ENCODE data around the gene ZGLP1. TPM values are rescaled to one million over a fixed set of nuclear protein-coding genes. Genes with fewer than 3 reads are reported as not detected.

Gene ZGLP1
- total and polyA plus RNA-seq, 2 of the 13 experiments (the other 11 are each of a cell fraction or from before 2014, with no cell fraction given) = 2.4 to 3.0 TPM

DNA sequence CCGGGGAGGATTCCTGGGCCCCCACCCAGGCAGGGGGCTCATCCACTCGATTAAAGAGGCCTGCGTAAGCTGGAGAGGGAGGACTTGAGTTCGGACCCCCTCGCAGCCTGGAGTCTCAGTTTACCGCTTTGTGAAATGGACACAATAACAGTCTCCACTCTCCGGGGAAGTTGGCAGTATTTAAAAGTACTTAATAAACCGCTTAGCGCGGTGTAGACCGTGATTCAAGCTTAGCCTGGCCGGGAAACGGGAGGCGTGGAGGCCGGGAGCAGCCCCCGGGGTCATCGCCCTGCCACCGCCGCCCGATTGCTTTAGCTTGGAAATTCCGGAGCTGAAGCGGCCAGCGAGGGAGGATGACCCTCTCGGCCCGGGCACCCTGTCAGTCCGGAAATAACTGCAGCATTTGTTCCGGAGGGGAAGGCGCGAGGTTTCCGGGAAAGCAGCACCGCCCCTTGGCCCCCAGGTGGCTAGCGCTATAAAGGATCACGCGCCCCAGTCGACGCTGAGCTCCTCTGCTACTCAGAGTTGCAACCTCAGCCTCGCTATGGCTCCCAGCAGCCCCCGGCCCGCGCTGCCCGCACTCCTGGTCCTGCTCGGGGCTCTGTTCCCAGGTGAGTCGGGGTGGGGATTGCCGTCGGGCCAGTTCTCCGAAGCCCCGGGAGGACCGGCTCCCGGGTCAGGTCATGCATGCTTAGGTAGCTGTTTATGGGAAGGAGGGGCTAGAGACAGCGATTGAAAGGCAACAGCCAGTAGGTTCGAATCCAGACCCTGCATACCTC, 38.8 kb downstream of the ZGLP1 start, which contains the start of gene ICAM1 (continued):
- TF ChIP-seq, protein P1, sequence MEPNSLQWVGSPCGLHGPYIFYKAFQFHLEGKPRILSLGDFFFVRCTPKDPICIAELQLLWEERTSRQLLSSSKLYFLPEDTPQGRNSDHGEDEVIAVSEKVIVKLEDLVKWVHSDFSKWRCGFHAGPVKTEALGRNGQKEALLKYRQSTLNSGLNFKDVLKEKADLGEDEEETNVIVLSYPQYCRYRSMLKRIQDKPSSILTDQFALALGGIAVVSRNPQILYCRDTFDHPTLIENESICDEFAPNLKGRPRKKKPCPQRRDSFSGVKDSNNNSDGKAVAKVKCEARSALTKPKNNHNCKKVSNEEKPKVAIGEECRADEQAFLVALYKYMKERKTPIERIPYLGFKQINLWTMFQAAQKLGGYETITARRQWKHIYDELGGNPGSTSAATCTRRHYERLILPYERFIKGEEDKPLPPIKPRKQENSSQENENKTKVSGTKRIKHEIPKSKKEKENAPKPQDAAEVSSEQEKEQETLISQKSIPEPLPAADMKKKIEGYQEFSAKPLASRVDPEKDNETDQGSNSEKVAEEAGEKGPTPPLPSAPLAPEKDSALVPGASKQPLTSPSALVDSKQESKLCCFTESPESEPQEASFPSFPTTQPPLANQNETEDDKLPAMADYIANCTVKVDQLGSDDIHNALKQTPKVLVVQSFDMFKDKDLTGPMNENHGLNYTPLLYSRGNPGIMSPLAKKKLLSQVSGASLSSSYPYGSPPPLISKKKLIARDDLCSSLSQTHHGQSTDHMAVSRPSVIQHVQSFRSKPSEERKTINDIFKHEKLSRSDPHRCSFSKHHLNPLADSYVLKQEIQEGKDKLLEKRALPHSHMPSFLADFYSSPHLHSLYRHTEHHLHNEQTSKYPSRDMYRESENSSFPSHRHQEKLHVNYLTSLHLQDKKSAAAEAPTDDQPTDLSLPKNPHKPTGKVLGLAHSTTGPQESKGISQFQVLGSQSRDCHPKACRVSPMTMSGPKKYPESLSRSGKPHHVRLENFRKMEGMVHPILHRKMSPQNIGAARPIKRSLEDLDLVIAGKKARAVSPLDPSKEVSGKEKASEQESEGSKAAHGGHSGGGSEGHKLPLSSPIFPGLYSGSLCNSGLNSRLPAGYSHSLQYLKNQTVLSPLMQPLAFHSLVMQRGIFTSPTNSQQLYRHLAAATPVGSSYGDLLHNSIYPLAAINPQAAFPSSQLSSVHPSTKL (CRISPR knock-in tag; IDR thresholded peaks at IDR 0.05) = peak; percentile 88
- TF ChIP-seq RBM39 (IDR thresholded peaks at IDR 0.05; ENCODE audit: low read depth, low read length, poor library complexity, severe bottlenecking) (no peak), XBP1 (CRISPR knock-in tag; IDR thresholded peaks at IDR 0.05) (no peak), ZNF563 (CRISPR knock-in tag; IDR thresholded peaks at IDR 0.05) (no peak; the same call in 1 of the 2 replicates)
- TF ChIP-seq, protein P2, sequence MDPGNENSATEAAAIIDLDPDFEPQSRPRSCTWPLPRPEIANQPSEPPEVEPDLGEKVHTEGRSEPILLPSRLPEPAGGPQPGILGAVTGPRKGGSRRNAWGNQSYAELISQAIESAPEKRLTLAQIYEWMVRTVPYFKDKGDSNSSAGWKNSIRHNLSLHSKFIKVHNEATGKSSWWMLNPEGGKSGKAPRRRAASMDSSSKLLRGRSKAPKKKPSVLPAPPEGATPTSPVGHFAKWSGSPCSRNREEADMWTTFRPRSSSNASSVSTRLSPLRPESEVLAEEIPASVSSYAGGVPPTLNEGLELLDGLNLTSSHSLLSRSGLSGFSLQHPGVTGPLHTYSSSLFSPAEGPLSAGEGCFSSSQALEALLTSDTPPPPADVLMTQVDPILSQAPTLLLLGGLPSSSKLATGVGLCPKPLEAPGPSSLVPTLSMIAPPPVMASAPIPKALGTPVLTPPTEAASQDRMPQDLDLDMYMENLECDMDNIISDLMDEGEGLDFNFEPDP (CRISPR knock-in tag; conservative IDR thresholded peaks at IDR 0.05) = no peak
- TF ChIP-seq, protein P3, sequence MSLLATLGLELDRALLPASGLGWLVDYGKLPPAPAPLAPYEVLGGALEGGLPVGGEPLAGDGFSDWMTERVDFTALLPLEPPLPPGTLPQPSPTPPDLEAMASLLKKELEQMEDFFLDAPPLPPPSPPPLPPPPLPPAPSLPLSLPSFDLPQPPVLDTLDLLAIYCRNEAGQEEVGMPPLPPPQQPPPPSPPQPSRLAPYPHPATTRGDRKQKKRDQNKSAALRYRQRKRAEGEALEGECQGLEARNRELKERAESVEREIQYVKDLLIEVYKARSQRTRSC (CRISPR knock-in tag; IDR thresholded peaks at IDR 0.05; ENCODE audit: low read depth) = no peak
- TF ChIP-seq, protein P4, sequence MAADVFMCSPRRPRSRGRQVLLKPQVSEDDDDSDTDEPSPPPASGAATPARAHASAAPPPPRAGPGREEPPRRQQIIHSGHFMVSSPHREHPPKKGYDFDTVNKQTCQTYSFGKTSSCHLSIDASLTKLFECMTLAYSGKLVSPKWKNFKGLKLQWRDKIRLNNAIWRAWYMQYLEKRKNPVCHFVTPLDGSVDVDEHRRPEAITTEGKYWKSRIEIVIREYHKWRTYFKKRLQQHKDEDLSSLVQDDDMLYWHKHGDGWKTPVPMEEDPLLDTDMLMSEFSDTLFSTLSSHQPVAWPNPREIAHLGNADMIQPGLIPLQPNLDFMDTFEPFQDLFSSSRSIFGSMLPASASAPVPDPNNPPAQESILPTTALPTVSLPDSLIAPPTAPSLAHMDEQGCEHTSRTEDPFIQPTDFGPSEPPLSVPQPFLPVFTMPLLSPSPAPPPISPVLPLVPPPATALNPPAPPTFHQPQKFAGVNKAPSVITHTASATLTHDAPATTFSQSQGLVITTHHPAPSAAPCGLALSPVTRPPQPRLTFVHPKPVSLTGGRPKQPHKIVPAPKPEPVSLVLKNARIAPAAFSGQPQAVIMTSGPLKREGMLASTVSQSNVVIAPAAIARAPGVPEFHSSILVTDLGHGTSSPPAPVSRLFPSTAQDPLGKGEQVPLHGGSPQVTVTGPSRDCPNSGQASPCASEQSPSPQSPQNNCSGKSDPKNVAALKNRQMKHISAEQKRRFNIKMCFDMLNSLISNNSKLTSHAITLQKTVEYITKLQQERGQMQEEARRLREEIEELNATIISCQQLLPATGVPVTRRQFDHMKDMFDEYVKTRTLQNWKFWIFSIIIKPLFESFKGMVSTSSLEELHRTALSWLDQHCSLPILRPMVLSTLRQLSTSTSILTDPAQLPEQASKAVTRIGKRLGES (CRISPR knock-in tag; IDR thresholded peaks at IDR 0.05; ENCODE audit: borderline replicate concordance) = no peak
- TF ChIP-seq, protein P5, sequence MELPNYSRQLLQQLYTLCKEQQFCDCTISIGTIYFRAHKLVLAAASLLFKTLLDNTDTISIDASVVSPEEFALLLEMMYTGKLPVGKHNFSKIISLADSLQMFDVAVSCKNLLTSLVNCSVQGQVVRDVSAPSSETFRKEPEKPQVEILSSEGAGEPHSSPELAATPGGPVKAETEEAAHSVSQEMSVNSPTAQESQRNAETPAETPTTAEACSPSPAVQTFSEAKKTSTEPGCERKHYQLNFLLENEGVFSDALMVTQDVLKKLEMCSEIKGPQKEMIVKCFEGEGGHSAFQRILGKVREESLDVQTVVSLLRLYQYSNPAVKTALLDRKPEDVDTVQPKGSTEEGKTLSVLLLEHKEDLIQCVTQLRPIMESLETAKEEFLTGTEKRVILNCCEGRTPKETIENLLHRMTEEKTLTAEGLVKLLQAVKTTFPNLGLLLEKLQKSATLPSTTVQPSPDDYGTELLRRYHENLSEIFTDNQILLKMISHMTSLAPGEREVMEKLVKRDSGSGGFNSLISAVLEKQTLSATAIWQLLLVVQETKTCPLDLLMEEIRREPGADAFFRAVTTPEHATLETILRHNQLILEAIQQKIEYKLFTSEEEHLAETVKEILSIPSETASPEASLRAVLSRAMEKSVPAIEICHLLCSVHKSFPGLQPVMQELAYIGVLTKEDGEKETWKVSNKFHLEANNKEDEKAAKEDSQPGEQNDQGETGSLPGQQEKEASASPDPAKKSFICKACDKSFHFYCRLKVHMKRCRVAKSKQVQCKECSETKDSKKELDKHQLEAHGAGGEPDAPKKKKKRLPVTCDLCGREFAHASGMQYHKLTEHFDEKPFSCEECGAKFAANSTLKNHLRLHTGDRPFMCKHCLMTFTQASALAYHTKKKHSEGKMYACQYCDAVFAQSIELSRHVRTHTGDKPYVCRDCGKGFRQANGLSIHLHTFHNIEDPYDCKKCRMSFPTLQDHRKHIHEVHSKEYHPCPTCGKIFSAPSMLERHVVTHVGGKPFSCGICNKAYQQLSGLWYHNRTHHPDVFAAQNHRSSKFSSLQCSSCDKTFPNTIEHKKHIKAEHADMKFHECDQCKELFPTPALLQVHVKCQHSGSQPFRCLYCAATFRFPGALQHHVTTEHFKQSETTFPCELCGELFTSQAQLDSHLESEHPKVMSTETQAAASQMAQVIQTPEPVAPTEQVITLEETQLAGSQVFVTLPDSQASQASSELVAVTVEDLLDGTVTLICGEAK (IDR thresholded peaks at IDR 0.05) = no peak
- TF ChIP-seq, protein P5 (CRISPR knock-in tag; IDR thresholded peaks at IDR 0.05) = peak; percentile 92

Measured in HepG2 (cell line).